Measurements from ENCODE around the gene PRPF4. TPM values are rescaled to one million over a fixed set of nuclear protein-coding genes. Genes with fewer than 3 reads are reported as not detected.

The PRPF4 gene
- total RNA-seq, 1 donor from 2014 or later = 5.4 TPM

GRCh38 chr9:113315231-113315630 lies 39.8 kb downstream of the PRPF4 start:
- H3K4me3 ChIP-seq = no peak overlapping the region
- H3K4me1 ChIP-seq = peaks cover 0 to 14% of the 10 kb centered on the region in 2 donors
- no peaks in the 10 kb centered on the region for H3K36me3 ChIP-seq
- H3K9me3 ChIP-seq = no peaks in the 10 kb centered on the region
- H3K27ac ChIP-seq = peak overlapping the region; percentile 57 to 58
- intact Hi-C loops (cut with DNase I) = no loop called here
- H3K27me3 ChIP-seq = no peaks in the 10 kb centered on the region
- no peak for TF ChIP-seq CTCF (IDR thresholded peaks at IDR 0.05)
- DNase-seq (ENCODE audit: low spot score in 2 of 2) = no peak

GRCh38 chr9:113316030-113316429 lies 40.6 kb downstream of the PRPF4 start:
- no peaks in the 10 kb centered on the region for H3K27me3 ChIP-seq
- H3K27ac ChIP-seq = peak overlapping the region; percentile 57 to 58
- peaks cover 0 to 14% of the 10 kb centered on the region in 2 donors for H3K4me1 ChIP-seq
- no peaks in the 10 kb centered on the region for H3K36me3 ChIP-seq
- no peak for TF ChIP-seq CTCF (IDR thresholded peaks at IDR 0.05)
- H3K9me3 ChIP-seq = no peaks in the 10 kb centered on the region
- intact Hi-C loops (cut with DNase I) = no loop called here
- peak overlapping the region in 1 of 2 donors; percentile 23 for H3K4me3 ChIP-seq
- DNase-seq (ENCODE audit: low spot score in 2 of 2) = no peak

GRCh38 chr9:113317777-113318176 lies 42.3 kb downstream of the PRPF4 start:
- DNase-seq (ENCODE audit: low spot score in 2 of 2) = no peak
- TF ChIP-seq CTCF (IDR thresholded peaks at IDR 0.05) = peak in 1 of 3 experiments; percentile 13
- H3K27me3 ChIP-seq = no peaks in the 10 kb centered on the region
- no peaks in the 10 kb centered on the region for H3K9me3 ChIP-seq
- H3K27ac ChIP-seq = no peak overlapping the region
- H3K36me3 ChIP-seq = no peaks in the 10 kb centered on the region
- no peak overlapping the region for H3K4me3 ChIP-seq
- intact Hi-C loops (cut with DNase I) = no loop called here
- H3K4me1 ChIP-seq = peaks cover 0 to 14% of the 10 kb centered on the region in 2 donors

GRCh38 chr9:113319054-113319453 lies 43.6 kb downstream of the PRPF4 start:
- Histone ChIP-seq H3K36me3 (no peaks in the 10 kb centered on the region), H3K9me3 (no peaks in the 10 kb centered on the region), H3K4me3 (no peak overlapping the region), H3K4me1 (peaks cover 0 to 14% of the 10 kb centered on the region in 2 donors), H3K27me3 (no peaks in the 10 kb centered on the region), H3K27ac (no peak overlapping the region)
- no peak for TF ChIP-seq CTCF (IDR thresholded peaks at IDR 0.05)
- no peak for DNase-seq (ENCODE audit: low spot score in 2 of 2)
- intact Hi-C loops (cut with DNase I) = no loop called here

- no peak for DNase-seq (ENCODE audit: low spot score in 2 of 2)
- intact Hi-C loops (cut with DNase I) = no loop called here
- Histone ChIP-seq H3K27ac (no peak overlapping the region), H3K9me3 (no peaks in the 10 kb centered on the region), H3K27me3 (no peaks in the 10 kb centered on the region), H3K4me1 (peaks cover 0 to 14% of the 10 kb centered on the region in 2 donors), H3K36me3 (no peaks in the 10 kb centered on the region), H3K4me3 (no peak overlapping the region)
- TF ChIP-seq CTCF (IDR thresholded peaks at IDR 0.05) = no peak
Measured at GRCh38 chr9:113320051-113320450, 44.6 kb downstream of the PRPF4 start.

GRCh38 chr9:113322671-113323070 lies 47.2 kb downstream of the PRPF4 start:
- Histone ChIP-seq H3K36me3 (no peaks in the 10 kb centered on the region), H3K27ac (no peak overlapping the region), H3K27me3 (no peaks in the 10 kb centered on the region), H3K4me1 (peaks cover 0 to 5% of the 10 kb centered on the region in 2 donors), H3K9me3 (no peaks in the 10 kb centered on the region), H3K4me3 (no peak overlapping the region)
- TF ChIP-seq CTCF (IDR thresholded peaks at IDR 0.05) = no peak
- DNase-seq (ENCODE audit: low spot score in 2 of 2) = no peak
- intact Hi-C loops (cut with DNase I) = no loop called here
